NB4 (cell line): ENCODE results near the gene SAMD11.

ENCODE experiments used
- DNase-seq: peaks from one replicate; pipeline ENCODE4 v3.0.0; 2010; ENCODE audit warnings: low read depth
- H3K4me3 ChIP-seq: one replicate; pipeline ENCODE4 v1.5.1; 2011; ENCODE audit warnings: mild to moderate bottlenecking, low read depth, low read length, moderate library complexity
- CTCF ChIP-seq: IDR thresholded peaks from one replicate; pipeline ENCODE4 v1.5.1; 2012; ENCODE audit warnings: low read depth, low read length
- MAX ChIP-seq: IDR thresholded peaks from 2 replicates; pipeline ENCODE4 v1.6.1; 2011; ENCODE audit warnings: low read depth, low read length
- MYC ChIP-seq: IDR thresholded peaks from 2 replicates; pipeline ENCODE4 v1.6.1; 2011; ENCODE audit warnings: low read depth, low read length
- POLR2A ChIP-seq: IDR thresholded peaks from 2 replicates; pipeline ENCODE4 v1.6.1; 2011; ENCODE audit warnings: mild to moderate bottlenecking; ENCODE audit not compliant: insufficient read length; ENCODE audit errors: extremely low read depth

Gene SAMD11

GRCh38 chr1:959731-960362 lies 36.1 kb downstream of the SAMD11 start:
- no peak for DNase-seq
- no peak overlapping the region for H3K4me3 ChIP-seq
- TF ChIP-seq CTCF (no peak), MYC (no peak), POLR2A (no peak), MAX (no peak)

DNA sequence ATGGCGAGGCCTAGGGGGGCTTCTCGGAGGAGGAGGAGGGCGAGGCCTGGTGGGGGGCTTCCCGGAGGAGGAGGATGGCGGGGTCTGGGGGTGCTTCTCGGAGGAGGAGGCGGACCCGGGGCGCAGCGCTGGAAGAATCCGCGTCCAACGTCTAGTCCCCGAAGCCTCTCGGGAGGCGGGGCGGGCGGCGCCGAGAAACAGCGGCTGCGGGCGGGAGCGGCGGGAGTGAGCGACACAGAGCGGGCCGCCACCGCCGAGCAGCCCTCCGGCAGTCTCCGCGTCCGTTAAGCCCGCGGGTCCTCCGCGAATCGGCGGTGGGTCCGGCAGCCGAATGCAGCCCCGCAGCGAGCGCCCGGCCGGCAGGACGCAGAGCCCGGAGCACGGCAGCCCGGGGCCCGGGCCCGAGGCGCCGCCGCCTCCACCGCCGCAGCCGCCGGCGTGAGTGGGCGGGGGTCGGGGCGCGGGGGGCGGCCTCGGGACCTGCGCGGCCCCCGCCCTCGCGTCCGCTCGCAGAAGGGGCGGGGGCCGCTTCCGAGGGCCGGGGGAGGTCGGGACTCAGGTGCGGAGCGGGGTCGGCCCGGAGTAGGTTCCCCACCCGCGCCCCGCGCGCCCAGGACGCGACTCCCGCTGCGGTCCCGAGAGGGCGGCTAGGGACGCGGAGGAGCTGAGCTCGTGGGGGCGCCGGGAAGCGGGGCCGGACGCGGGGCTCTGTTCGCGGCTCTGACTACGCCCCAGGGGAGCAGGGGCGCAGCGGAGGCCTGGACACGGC lies 36.8 kb downstream of the SAMD11 start, which contains the start of gene KLHL17:
Gene KLHL17 (plus strand): TSS at position 222 of the 769 bp plus-strand sequence. CDS start 110 bp downstream, at position 332.
- DNase-seq = peak; percentile 79
- H3K4me3 ChIP-seq = no peak within 1 kb of the TSS

DNA sequence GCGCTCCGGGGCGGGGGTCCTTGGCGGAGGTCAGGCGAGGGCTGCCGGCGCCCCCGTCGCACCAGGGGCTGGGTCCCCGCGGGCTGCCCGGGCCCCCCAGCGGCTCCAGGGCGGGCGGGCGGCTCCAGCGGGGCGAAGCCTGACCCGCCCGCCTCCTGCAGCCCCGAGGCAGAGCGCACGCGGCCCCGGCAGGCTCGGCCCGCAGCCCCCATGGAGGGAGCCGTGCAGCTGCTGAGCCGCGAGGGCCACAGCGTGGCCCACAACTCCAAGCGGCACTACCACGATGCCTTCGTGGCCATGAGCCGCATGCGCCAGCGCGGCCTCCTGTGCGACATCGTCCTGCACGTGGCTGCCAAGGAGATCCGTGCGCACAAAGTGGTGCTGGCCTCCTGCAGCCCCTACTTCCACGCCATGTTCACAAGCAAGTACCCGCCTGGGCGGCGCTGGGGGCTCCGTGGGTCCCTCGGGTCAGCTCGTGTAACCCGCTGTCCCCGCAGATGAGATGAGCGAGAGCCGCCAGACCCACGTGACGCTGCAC lies 37.5 kb downstream of the SAMD11 start:
- H3K4me3 ChIP-seq = no peak overlapping the region
- no peak for TF ChIP-seq MYC
- TF ChIP-seq MAX = no peak
- no peak for TF ChIP-seq POLR2A
- no peak for TF ChIP-seq CTCF
- peak; percentile 19 for DNase-seq

More for the DNA sequence above, 36.8 kb downstream of the SAMD11 start, which contains the start of gene KLHL17:
- TF ChIP-seq CTCF (no peak), MYC (no peak), POLR2A (no peak), MAX (0 out of 2 replicates have a peak, but pooled peaks have one; percentile 10)

DNA sequence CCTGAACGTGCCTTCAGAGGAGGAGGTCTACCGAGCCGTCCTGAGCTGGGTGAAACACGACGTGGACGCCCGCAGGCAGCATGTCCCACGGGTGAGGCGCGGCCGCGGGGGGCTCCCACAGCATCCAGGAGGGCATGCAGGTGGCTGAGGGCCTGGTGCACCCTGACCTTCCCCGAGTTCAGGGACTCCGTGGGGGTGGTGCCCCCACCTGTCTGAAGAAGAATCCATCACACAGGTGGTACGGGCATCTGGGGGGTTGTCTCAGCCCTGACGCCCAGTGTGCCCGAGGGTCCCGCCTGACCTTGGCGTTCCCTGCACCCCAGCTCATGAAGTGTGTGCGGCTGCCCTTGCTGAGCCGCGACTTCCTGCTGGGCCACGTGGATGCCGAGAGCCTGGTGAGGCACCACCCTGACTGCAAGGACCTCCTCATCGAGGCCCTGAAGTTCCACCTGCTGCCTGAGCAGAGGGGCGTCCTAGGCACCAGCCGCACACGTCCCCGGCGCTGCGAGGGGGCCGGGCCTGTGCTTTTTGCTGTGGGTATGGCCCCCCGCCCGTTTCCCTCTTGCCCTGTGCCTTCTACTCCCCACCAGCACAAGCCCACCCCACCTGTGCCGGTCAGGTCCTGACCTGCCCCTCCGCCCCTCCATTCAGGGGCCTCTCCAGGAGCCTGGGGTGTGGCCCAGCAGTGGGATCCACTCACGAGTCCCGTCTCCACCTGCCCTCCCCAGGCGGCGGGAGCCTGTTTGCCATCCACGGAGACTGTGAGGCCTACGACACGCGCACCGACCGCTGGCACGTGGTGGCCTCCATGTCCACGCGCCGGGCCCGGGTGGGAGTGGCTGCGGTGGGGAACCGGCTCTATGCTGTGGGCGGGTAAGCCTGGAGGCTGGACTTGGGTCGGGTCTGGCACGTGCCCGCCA lies 38.9 kb downstream of the SAMD11 start:
- H3K4me3 ChIP-seq = no peak overlapping the region
- TF ChIP-seq MAX (no peak), MYC (no peak), CTCF (no peak), POLR2A (no peak)
- DNase-seq = no peak

DNA sequence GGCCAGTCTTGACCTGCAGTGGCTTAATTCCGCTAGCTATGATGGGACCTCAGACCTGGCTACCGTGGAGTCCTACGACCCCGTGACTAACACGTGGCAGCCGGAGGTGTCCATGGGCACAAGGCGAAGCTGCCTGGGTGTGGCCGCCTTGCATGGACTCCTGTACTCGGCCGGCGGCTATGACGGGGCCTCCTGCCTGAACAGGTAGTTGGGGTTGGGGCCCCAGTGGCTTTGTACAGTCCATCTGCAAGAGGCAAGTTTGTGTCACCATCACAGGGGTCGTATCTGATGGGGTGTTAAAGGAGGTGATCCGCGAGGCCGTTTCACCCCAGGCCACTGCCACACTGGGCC lies 39.6 kb downstream of the SAMD11 start:
- TF ChIP-seq POLR2A (no peak), CTCF (no peak), MAX (no peak), MYC (no peak)
- no peak overlapping the region for H3K4me3 ChIP-seq
- no peak for DNase-seq
